ENCODE data around the gene IFNL3.

DNA sequence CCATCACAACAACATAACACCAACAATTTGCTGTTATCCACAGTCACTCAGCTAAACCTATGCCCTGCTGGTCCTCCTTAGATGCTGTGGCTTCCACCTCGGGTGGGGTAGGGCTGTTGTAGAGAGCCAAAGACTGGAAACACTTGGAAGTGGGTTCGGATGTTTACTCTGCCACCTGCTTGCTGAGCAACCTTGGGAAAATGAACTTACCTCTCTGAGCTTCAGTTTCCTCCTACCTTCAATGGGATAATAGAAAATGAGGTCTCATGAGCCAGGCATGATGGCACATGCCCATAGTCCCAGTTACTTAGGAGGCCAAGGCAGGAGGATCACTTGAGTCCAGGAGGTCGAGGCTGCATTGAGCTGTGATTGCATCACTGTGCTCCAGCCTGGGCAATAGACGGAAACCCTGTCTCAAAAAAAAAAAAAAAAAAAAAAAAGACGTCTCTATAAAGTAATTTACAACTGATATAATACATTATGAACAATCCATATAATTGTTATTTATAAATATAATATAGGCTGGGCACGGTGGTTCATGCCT is 37.4 kb downstream of the IFNL3 start:
- TF ChIP-seq, protein P1, sequence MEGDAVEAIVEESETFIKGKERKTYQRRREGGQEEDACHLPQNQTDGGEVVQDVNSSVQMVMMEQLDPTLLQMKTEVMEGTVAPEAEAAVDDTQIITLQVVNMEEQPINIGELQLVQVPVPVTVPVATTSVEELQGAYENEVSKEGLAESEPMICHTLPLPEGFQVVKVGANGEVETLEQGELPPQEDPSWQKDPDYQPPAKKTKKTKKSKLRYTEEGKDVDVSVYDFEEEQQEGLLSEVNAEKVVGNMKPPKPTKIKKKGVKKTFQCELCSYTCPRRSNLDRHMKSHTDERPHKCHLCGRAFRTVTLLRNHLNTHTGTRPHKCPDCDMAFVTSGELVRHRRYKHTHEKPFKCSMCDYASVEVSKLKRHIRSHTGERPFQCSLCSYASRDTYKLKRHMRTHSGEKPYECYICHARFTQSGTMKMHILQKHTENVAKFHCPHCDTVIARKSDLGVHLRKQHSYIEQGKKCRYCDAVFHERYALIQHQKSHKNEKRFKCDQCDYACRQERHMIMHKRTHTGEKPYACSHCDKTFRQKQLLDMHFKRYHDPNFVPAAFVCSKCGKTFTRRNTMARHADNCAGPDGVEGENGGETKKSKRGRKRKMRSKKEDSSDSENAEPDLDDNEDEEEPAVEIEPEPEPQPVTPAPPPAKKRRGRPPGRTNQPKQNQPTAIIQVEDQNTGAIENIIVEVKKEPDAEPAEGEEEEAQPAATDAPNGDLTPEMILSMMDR (IDR thresholded peaks at IDR 0.05), result no peak
- no peak for TF ChIP-seq EZH2 (IDR thresholded peaks at IDR 0.05)
